Spleen (tissue), 7 donors: ENCODE measurements around the gene GLT8D1.

Source experiments
- CTCF ChIP-seq, 11 experiments: fragments of 200-600 bp in 7 of 11; fragments of 450-650 bp in 4 of 11; sonication (generic) in 4 of 11; IDR thresholded peaks in 8 of 11; conservative IDR thresholded peaks in 3 of 11; 1 replicate in 7 of 11; 2 replicates in 4 of 11; pipeline versions ENCODE4 v1.4.0 to v1.8.0; 2016 to 2021; ENCODE audit warnings: antibody characterized with exemption in 11 of 11, inconsistent platforms in 4 of 11, mild to moderate bottlenecking in 1 of 11
- POLR2A ChIP-seq, 3 donors: fragments of 450-650 bp; IDR thresholded peaks; one replicate each; pipeline ENCODE4 v1.5.1; 2017; ENCODE audit warnings: antibody characterized with exemption in 3 of 3, mild to moderate bottlenecking in 1 of 3
- POLR2AphosphoS5 ChIP-seq, 3 donors: sonication (generic); formaldehyde crosslinking; IDR thresholded peaks; one replicate each; pipeline ENCODE4 v1.5.1; 2017; ENCODE audit warnings: antibody characterized with exemption in 3 of 3
- donor health status: DM: no; HTN: no; CAD: no; lungs with moderate emphysema.
- donor health status: DM: no; HTN: no; CAD: no.
- donor health status: DM: no; HTN: no; CAD: no.

- TF ChIP-seq CTCF (IDR thresholded peaks at IDR 0.05 in 8 of 11, conservative IDR thresholded peaks at IDR 0.05 in 3 of 11), result no peak
- TF ChIP-seq POLR2AphosphoS5 (IDR thresholded peaks at IDR 0.05), result no peak
- no peak for TF ChIP-seq POLR2A (IDR thresholded peaks at IDR 0.05)
These were observed 42.5 kb downstream of the GLT8D1 start for GRCh38 chr3:52663098-52663497.
